ENCODE results near the gene ANKRD18B. TPM values are rescaled to one million over a fixed set of nuclear protein-coding genes. Genes with fewer than 3 reads are reported as not detected.
"Not testable (repeated sequence)": the region's sequence is repeated elsewhere in the genome, so short reads cannot be mapped to it uniquely, and the experiment has no call there.

ANKRD18B gene
- total RNA-seq, 1 experiment from 2014 or later = 5.4 TPM

- no peaks in the 10 kb centered on the region for H3K36me3 ChIP-seq (ENCODE audit: low read depth, low read length)
- no peak overlapping the region for H3K9ac ChIP-seq (ENCODE audit: low read length)
- TF ChIP-seq EZH2 (IDR thresholded peaks at IDR 0.05; ENCODE audit: low read length, unreplicated experiment) (no peak), CTCF (conservative IDR thresholded peaks at IDR 0.05; ENCODE audit: low read depth, low read length) (no peak), EZH2phosphoT487 (IDR thresholded peaks at IDR 0.05; ENCODE audit: borderline replicate concordance, low read length) (no peak)
- no peaks in the 10 kb centered on the region for H3K9me2 ChIP-seq (replicated peaks; ENCODE audit: low read length)
- no peak overlapping the region for H2AFZ ChIP-seq (ENCODE audit: low read length)
- CTCF ChIA-PET = no interaction called here
- H3F3A ChIP-seq (ENCODE audit: low read length, unreplicated experiment) = no peaks in the 10 kb centered on the region
- H3K27ac ChIP-seq (ENCODE audit: low read length) = no peak overlapping the region
- ATAC-seq (no peak), DNase-seq (no peak)
- no peaks in the 10 kb centered on the region for H3K27me3 ChIP-seq (ENCODE audit: low read length)
- H3K79me2 ChIP-seq (ENCODE audit: low read length) = no peaks in the 10 kb centered on the region
- no peaks in the 10 kb centered on the region for H3K9me3 ChIP-seq (ENCODE audit: low read length)
- no peaks in the 10 kb centered on the region for H3K4me1 ChIP-seq (ENCODE audit: insufficient read depth, low read length)
- H3K4me2 ChIP-seq (ENCODE audit: low read length) = no peak overlapping the region
- POLR2A ChIA-PET (ENCODE audit: unreplicated experiment) = no interaction called here
- H3K4me3 ChIP-seq (ENCODE audit: low read length) = no peak overlapping the region
- intact Hi-C loops (cut with micrococcal nuclease) = no loop called here
- BruUV-seq (replicated peaks) = no TSS peak
- no peaks in the 10 kb centered on the region for H4K20me1 ChIP-seq (ENCODE audit: low read length)
These were observed 35.0 kb upstream of the ANKRD18B start for GRCh38 chr9:33489066-33489465.

DNA sequence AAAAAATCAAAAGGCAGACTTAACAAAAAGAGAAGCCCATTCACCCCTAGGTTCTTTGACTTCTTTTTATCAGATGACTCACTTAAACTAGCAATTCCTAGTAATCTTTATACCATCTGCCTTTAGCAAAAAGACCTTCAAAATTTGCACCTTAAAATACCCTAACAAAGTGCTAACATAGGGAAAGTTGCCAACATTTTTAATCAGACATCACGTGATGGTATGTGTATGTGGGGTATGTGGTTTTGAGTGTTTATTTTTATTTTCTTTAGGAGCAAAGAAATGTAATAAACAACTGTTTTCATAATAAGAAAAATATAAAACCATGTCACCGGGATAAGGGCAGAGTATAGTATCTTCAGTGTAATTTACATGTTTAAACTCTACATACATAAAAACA is 30.2 kb upstream of the ANKRD18B start:
- ATAC-seq; H3K4me1 ChIP-seq (ENCODE audit: insufficient read depth, low read length); H3F3A ChIP-seq (ENCODE audit: low read length, unreplicated experiment); H3K9ac ChIP-seq (ENCODE audit: low read length); H2AFZ ChIP-seq (ENCODE audit: low read length); BruUV-seq (replicated peaks); H3K4me2 ChIP-seq (ENCODE audit: low read length); H4K20me1 ChIP-seq (ENCODE audit: low read length); H3K27me3 ChIP-seq (ENCODE audit: low read length); H3K4me3 ChIP-seq (ENCODE audit: low read length); intact Hi-C loops (cut with micrococcal nuclease); POLR2A ChIA-PET (ENCODE audit: unreplicated experiment); H3K79me2 ChIP-seq (ENCODE audit: low read length); DNase-seq; H3K9me2 ChIP-seq (replicated peaks; ENCODE audit: low read length); H3K27ac ChIP-seq (ENCODE audit: low read length); H3K9me3 ChIP-seq (ENCODE audit: low read length); H3K36me3 ChIP-seq (ENCODE audit: low read depth, low read length): not testable (repeated sequence)
- CTCF ChIA-PET = interaction anchor here (1.1 kb wide), 1 partner anchor 27 kb away, joined by 3 read pairs; no protein-coding TSS in a partner anchor

GRCh38 chr9:33498387-33498786 is 25.7 kb upstream of the ANKRD18B start:
- DNase-seq (peak; percentile 41), ATAC-seq (no peak)
- ChIA-PET POLR2A (ENCODE audit: unreplicated experiment) (no interaction called here), CTCF (no interaction called here)
- Histone ChIP-seq H2AFZ (ENCODE audit: low read length) (0 out of 2 replicates have a peak overlapping the region, but pooled peaks have one; percentile 38), H3K4me2 (ENCODE audit: low read length) (no peak overlapping the region), H3F3A (ENCODE audit: low read length, unreplicated experiment) (no peaks in the 10 kb centered on the region), H3K4me3 (ENCODE audit: low read length) (no peak overlapping the region), H3K79me2 (ENCODE audit: low read length) (no peaks in the 10 kb centered on the region), H3K9ac (ENCODE audit: low read length) (no peak overlapping the region), H3K36me3 (ENCODE audit: low read depth, low read length) (no peaks in the 10 kb centered on the region), H3K9me3 (ENCODE audit: low read length) (no peaks in the 10 kb centered on the region), H3K27ac (ENCODE audit: low read length) (no peak overlapping the region), H3K9me2 (replicated peaks; ENCODE audit: low read length) (no peaks in the 10 kb centered on the region), H3K4me1 (ENCODE audit: insufficient read depth, low read length) (no peaks in the 10 kb centered on the region), H4K20me1 (ENCODE audit: low read length) (no peaks in the 10 kb centered on the region), H3K27me3 (ENCODE audit: low read length) (no peaks in the 10 kb centered on the region)
- BruUV-seq (replicated peaks) = no TSS peak
- TF ChIP-seq EZH2 (IDR thresholded peaks at IDR 0.05; ENCODE audit: low read length, unreplicated experiment) (no peak), EZH2phosphoT487 (IDR thresholded peaks at IDR 0.05; ENCODE audit: borderline replicate concordance, low read length) (no peak), CTCF (conservative IDR thresholded peaks at IDR 0.05; ENCODE audit: low read depth, low read length) (no peak; the same call in 1 of the 2 replicates)
- intact Hi-C loops (cut with micrococcal nuclease) = no loop called here
